NK-92 treated with Interleukin-12 subunit alpha and Interleukin-12 subunit beta, amount 100 ng/mL, for 24 hours (cell line): ENCODE data around the gene TPRG1.
"Not testable (repeated sequence)": the region's sequence is repeated elsewhere in the genome, so short reads cannot be mapped to it uniquely, and the experiment has no call there.

Experiments
- DNase-seq: peaks from one replicate; lab custom pipeline; 2025; lab: John Stamatoyannopoulos, UW

TPRG1 gene

DNA sequence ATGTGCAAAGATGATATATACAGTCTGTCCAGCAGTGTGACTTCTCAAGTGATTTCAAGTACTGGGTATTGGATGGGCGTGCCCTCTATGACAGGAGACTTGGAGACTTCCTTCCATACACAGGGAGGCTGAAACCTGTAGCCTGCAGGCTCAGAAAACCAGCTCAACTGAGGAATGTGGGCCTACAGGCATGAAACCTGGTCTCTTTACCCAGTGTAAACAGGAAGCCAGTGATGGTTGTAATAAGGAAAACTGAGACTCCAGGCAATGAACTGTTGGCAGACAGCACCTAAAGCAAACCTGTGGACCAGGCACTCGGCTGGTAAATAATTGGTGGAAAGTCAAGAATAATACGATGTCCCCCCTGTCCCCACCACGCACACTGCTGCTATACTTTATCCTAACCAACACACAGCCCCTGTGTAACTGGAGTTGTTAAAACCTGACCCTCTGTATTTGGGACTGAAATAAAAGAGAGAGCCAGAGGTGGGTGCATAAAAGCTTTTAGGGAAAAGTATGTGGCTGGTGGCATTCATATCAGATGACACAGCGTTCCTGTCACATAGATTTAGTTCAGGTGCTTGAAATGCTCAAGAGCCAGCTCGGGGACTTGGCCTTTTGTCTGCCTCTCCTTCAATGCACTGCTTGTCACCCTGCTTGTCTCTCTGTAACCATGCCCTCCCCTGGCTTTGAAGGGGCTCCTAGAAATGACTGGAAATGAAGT, 144.7 kb downstream of the TPRG1 start:
- no peak for DNase-seq

- no peak for DNase-seq
These were observed 146.1 kb downstream of the TPRG1 start for GRCh38 chr3:189317911-189318310.

DNA sequence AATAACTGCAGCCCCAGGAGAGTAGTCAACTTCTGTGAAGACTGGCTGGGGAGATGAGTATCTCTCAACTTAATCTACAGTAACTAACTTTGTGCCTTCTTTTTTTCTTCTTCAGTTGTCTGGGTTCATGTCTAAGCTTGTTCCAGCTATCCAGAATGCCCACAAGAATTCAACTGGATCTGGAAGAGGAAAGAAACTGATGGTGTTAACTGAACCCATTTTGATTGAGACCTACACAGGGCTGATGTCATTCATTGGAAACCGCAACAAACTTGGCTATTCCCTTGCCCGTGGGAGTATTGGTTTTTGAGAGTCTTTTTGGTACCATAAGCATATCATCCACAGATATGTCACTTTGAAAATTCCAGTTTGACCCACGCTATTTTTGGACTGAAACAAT, 148.7 kb downstream of the TPRG1 start:
- DNase-seq, result no peak

DNA sequence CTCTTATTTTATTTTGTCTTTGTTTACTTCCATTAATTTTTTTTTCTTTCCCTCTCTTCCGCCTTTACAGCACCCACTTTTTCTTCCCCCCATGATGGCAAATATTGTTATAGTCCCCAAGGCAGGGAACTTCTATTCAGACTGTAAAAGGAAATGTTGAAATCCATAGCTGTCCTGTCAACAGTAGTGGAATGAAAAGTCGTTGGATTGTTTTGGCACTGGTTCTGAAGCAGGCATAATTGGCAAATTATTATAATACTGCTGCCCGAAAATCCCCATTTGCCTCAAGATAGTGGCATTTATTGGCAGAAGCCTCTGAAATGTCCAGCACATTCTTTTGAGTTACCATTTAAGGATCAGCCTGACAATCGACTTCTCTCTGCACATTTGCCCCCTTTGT, 150.6 kb downstream of the TPRG1 start:
- no peak for DNase-seq

GRCh38 chr3:189324538-189325138, 152.9 kb downstream of the TPRG1 start:
- peak; percentile 80 for DNase-seq

GRCh38 chr3:189325454-189325853, 153.7 kb downstream of the TPRG1 start:
- DNase-seq, result no peak

DNA sequence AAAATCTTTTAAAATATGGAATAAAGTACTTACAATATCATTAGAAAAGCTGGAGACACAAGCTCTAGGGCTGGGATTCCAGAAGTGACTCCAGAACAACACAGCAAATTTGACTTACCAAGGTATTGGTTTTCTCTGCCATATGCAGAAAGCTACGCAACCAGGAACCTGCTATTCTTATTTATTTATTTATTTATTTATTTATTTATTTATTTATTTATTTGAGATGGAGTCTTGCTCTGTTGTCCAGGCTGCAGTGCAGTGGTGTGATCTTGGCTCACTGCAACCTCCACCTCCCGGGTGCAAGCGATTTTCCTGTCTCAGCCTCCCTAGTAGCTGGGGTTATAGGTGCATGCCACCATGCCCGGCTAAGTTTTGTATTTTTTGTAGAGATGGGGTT, 157.9 kb downstream of the TPRG1 start:
- DNase-seq, result not testable (repeated sequence)

GRCh38 chr3:189330066-189330465, 158.3 kb downstream of the TPRG1 start:
- no peak for DNase-seq

- no peak for DNase-seq
These were observed 159.2 kb downstream of the TPRG1 start for GRCh38 chr3:189331002-189331418.

- no peak for DNase-seq
These were observed 162.5 kb downstream of the TPRG1 start for GRCh38 chr3:189334064-189334920.

GRCh38 chr3:189337673-189338091, 165.9 kb downstream of the TPRG1 start:
- no peak for DNase-seq

- no peak for DNase-seq
These were observed 166.6 kb downstream of the TPRG1 start for GRCh38 chr3:189338366-189338765.

GRCh38 chr3:189339996-189340395, 168.2 kb downstream of the TPRG1 start:
- no peak for DNase-seq

DNA sequence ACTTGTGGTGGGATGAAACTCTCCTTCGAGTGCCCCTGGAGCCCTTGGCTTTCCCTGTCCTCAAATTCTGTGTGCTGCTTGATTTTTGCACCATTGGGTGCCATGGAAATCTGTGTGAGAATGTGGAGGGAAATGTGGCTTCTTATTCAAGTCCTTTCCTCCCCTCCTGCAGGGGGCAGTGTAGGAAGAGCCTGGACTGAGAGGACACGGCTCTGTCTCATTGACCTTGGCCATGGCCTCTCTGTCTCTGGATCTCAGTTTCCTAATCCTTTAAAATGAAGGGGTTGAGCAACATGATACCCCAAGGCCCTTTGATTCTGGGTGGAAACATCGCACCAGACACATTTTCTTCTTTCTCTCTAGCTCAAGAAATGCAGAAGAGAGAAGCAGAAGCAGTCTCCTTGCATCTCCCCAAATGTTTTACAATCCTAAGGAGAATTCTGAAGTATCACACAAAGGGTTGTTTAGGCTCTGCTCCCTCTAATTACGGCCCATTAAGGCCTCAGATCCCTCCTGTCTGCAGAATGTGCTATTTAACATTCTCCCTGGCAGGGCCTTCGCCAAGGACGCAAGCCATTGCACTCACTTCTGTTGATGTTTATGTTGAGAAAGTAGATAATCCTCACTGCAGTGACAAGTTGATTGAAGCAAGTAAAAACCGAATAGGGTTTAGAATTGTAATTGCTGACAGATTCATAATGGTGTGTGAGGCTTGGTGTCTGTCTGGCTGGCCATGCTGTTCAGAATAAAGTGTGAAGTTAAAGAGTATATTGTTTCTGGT, 169.1 kb downstream of the TPRG1 start:
- no peak for DNase-seq

GRCh38 chr3:189342811-189343210, 171.0 kb downstream of the TPRG1 start:
- DNase-seq, result no peak

DNA sequence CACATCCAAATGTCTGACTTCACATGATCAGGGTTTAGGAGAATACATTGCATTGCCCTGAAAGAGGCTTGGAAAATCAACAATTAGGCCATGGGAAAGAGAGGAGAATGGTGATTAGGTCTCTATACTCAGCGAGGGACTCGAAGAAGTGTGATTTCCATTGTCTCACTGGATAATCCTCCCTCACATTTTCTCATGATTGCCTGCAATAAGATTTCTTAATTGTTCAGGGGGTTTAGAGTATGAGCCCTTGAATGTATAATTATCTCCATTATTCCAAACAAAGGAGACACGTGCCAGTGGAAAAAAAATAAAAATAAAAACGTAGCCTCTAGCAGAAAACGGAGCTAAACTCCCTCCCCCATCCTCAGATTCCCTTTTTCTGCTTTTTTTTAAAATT, 173.2 kb downstream of the TPRG1 start:
- no peak for DNase-seq

DNA sequence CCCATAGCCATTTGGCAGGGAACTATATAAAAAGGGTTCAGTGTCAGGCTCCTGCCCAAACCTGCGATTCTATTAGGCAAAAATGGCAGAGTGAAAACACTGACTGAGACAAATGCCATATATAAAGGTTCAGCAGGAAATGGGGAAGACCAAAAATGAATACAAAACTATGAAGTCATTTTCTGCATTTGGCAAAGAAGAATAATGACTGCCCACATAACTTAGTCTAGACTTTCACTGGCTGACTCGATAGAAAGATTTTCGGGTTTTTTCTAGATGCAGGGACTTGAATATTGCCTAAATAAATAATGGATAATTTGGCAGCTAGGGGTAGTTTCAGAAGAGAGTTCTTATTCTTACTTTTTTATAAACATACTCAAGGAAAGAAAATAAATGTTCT, 178.0 kb downstream of the TPRG1 start:
- DNase-seq, result no peak

DNA sequence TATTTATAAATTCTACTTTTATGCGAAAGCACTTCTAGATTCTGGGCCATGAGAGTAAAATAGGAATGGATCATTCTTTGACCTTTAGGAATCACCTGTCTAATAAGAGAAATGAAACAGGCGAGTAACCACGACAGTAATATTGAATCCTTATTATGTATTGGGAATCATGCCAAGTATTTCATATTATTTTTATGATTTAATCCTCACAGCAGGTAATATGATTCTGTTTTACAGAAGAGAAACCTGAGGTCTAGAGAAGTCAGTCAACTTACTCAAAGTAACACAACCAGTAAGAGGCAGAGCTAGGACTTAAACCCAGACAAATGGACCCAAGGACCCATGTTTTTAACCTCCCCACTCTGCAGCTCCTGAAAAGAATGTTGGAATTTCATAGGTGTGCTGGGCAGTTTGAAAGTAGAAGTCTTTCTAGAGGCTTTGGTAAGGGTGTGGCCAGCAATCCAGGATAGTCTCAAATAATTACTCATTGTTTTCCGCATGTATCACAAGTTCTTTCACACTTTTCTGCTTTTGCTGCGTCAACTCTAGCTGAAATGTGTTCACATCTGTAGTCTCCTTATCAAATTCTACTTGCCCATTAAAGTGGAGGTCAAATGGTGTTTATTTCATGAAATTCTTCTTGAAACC, 181.7 kb downstream of the TPRG1 start:
- no peak for DNase-seq

GRCh38 chr3:189353988-189354889, 182.5 kb downstream of the TPRG1 start:
- no peak for DNase-seq

DNA sequence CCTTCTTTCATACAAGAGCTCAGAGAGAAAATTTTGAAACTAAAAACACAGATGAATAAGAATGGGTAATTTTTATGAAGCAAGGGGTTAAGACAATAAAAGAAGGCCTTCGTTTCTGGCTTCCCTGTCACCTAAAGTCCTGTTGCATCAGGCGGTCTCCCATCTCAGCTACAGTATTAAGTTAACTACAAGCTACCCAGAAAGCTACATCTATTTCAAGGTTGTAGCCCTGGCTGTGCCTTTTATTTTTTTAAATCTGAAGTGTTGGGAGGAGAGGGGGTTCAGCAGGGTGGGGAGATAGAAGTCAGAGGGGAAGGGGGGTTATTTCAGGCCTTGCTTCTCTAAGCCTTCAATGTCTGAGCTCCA, 183.3 kb downstream of the TPRG1 start:
- no peak for DNase-seq
